H1 (cell line): ENCODE measurements around the gene SPAG16. TPM values are rescaled to one million over a fixed set of nuclear protein-coding genes. Genes with fewer than 3 reads are reported as not detected.

Source experiments
- BACH1 ChIP-seq: IDR thresholded peaks from 2 replicates; pipeline ENCODE4 v1.6.1; 2012; ENCODE audit warnings: low read length, improper control_type of control experiment
- BCL11A ChIP-seq, 2 experiments: IDR thresholded peaks; one replicate each; pipeline ENCODE4 v1.6.1; 2011; ENCODE audit warnings: low read depth in 2 of 2, low read length in 2 of 2, mild to moderate bottlenecking in 2 of 2
- CHD7 ChIP-seq: fragments of 300-600 bp; sonication (generic); IDR thresholded peaks from 2 replicates; pipeline ENCODE4 v1.7.1; 2012; ENCODE audit warnings: low read length, moderate library complexity, mild to moderate bottlenecking, inconsistent platforms; ENCODE audit not compliant: insufficient replicate concordance
- EGR1 ChIP-seq: IDR thresholded peaks from 2 replicates; pipeline ENCODE4 v1.6.1; 2011; ENCODE audit warnings: low read depth, low read length, borderline replicate concordance
- GTF2F1 ChIP-seq: IDR thresholded peaks from 2 replicates; pipeline ENCODE4 v1.6.1; 2012; ENCODE audit warnings: low read depth, low read length, improper control_type of control experiment, borderline replicate concordance
- JUN ChIP-seq: IDR thresholded peaks from 2 replicates; pipeline ENCODE4 v1.6.1; 2011; ENCODE audit warnings: low read depth, mild to moderate bottlenecking, improper control_type of control experiment, low read length
- KDM4A ChIP-seq: IDR thresholded peaks from one replicate; pipeline ENCODE4 v1.7.1; 2012; ENCODE audit warnings: low read depth, mild to moderate bottlenecking, moderate library complexity, low read length, inconsistent platforms; ENCODE audit not compliant: severe bottlenecking
- SIN3A ChIP-seq, 2 experiments: IDR thresholded peaks in 1 of 2; conservative IDR thresholded peaks in 1 of 2; 2 replicates each; pipeline ENCODE4 v1.6.1; 2011 to 2012; ENCODE audit warnings: low read length in 2 of 2, improper control_type of control experiment in 1 of 2, low read depth in 1 of 2, mild to moderate bottlenecking in 1 of 2
- SP1 ChIP-seq: IDR thresholded peaks from 2 replicates; pipeline ENCODE4 v1.6.1; 2011; ENCODE audit warnings: low read depth, low read length
- TAF7 ChIP-seq: optimal IDR thresholded peaks from 2 replicates; pipeline ENCODE3; 2011; ENCODE audit warnings: low read depth, mild to moderate bottlenecking, inconsistent platforms, low read length, moderate library complexity, borderline replicate concordance
- polyA plus RNA-seq, 7 experiments: library from polyadenylated mRNA; depleted of rRNA in 3 of 7; stranded (reverse) in 5 of 7; unstranded in 2 of 7; fragments of >200 nt in 5 of 7; fragments of 200-250 nt in 2 of 7; gene quantifications; 1 replicate in 5 of 7; 2 replicates in 1 of 7; 4 replicates in 1 of 7; pipeline versions ENCODE4 v1.2.1 to v1.2.3, GENCODE V29; 2011 to 2013; ENCODE audit warnings: missing spikeins in 2 of 7, mixed read lengths in 2 of 7
- total RNA-seq: library from RNA; stranded (reverse); fragmentation: NEBNext Ultra II Directional; extraction: Animal tissue kit (Norgen Biotek cat#: 25700); gene quantifications from 2 replicates; pipeline ENCODE4 v1.2.1, GENCODE V29; 2021

Gene SPAG16
- total and polyA plus RNA-seq, 2 of the 8 experiments (the other 6 are each of a cell fraction or from before 2014, with no cell fraction given): 6.0 to 14.9 TPM

GRCh38 chr2:213649176-213649575 is 364.9 kb downstream of the SPAG16 start (continued):
- TF ChIP-seq CHD7: no peak
- TF ChIP-seq SIN3A (conservative IDR thresholded peaks at IDR 0.05 in 1 of 2, IDR thresholded peaks at IDR 0.05 in 1 of 2; ENCODE audit: low read depth in 1 of 2, low read length in 2 of 2): no peak
- TF ChIP-seq BACH1: no peak
- no peak for TF ChIP-seq BCL11A (IDR thresholded peaks at IDR 0.05; ENCODE audit: low read depth in 2 of 2, low read length in 2 of 2)
- no peak for TF ChIP-seq EGR1
- no peak for TF ChIP-seq JUN
- no peak for TF ChIP-seq SP1
- TF ChIP-seq TAF7: no peak
- TF ChIP-seq KDM4A: no peak
- TF ChIP-seq GTF2F1: no peak
